Natural killer cell (primary cell): ENCODE results near the gene SLC1A7. TPM values are rescaled to one million over a fixed set of nuclear protein-coding genes. Genes with fewer than 3 reads are reported as not detected.

Source experiments
- ATAC-seq, 3 donors: fragments of 150-1000 bp in 2 of 3; fragments of 200-7000 bp in 1 of 3; cut with Tn5 transposase; 1 replicate in 1 of 3; 2 replicates in 2 of 3; pipeline ENCODE4 v1.10.0; 2021; ENCODE audit warnings: mild to moderate bottlenecking in 2 of 3, moderate library complexity in 2 of 3
- DNase-seq, 2 donors: peaks; one replicate each; pipeline versions ENCODE4 v3.0.0 to v3.0.0-alpha.2; 2013 to 2021; ENCODE audit warnings: mixed read lengths in 1 of 2
- H3K27ac ChIP-seq: one replicate; pipeline ENCODE4 v1.5.1; 2013; ENCODE audit warnings: mild to moderate bottlenecking, low read length
- H3K27me3 ChIP-seq: one replicate; pipeline ENCODE4 v1.6.1; 2013; ENCODE audit warnings: low read length; ENCODE audit not compliant: control insufficient read depth, insufficient read depth
- H3K36me3 ChIP-seq: one replicate; pipeline ENCODE4 v1.6.1; 2013; ENCODE audit warnings: low read length; ENCODE audit not compliant: control insufficient read depth, insufficient read depth
- H3K4me1 ChIP-seq: one replicate; pipeline ENCODE4 v1.6.1; 2013; ENCODE audit warnings: low read length; ENCODE audit not compliant: control insufficient read depth, insufficient read depth
- H3K4me3 ChIP-seq: one replicate; pipeline ENCODE4 v1.5.1; 2013; ENCODE audit warnings: low read length
- H3K9me3 ChIP-seq: one replicate; pipeline ENCODE4 v1.6.1; 2013; ENCODE audit warnings: low read length; ENCODE audit not compliant: control insufficient read depth, insufficient read depth
- H3K27ac Mint-ChIP-seq, 2 donors: one replicate each; pipeline ENCODE4 v1.8.0; 2022; ENCODE audit warnings: mild to moderate bottlenecking in 2 of 2, mixed read lengths in 2 of 2, moderate library complexity in 1 of 2
- H3K27me3 Mint-ChIP-seq, 2 donors: one replicate each; pipeline ENCODE4 v1.8.0; 2022; ENCODE audit warnings: low read depth in 2 of 2, mixed read lengths in 2 of 2
- H3K36me3 Mint-ChIP-seq: one replicate; pipeline ENCODE4 v1.8.0; 2022; ENCODE audit warnings: mixed read lengths
- H3K4me1 Mint-ChIP-seq, 2 donors: one replicate each; pipeline ENCODE4 v1.8.0; 2022; ENCODE audit warnings: mixed read lengths in 2 of 2
- H3K4me3 Mint-ChIP-seq: one replicate; pipeline ENCODE4 v1.8.0; 2022; ENCODE audit warnings: mild to moderate bottlenecking, moderate library complexity, mixed read lengths
- H3K9me3 Mint-ChIP-seq, 2 donors: one replicate each; pipeline ENCODE4 v1.8.0; 2022; ENCODE audit warnings: mixed read lengths in 2 of 2
- WGBS: methylation state at CpG from one replicate; pipeline ENCODE4 v1.1.7; 2013; ENCODE audit warnings: missing lambda C conversion rate; ENCODE audit not compliant: insufficient coverage; 5-methylcytosine and 5-hydroxymethylcytosine counted together
- intact Hi-C: fragments of 100-400 bp; cut with micrococcal nuclease; formaldehyde crosslinking; loops from one replicate; pipeline ENCODE4 v1.14.2; 2022
- total RNA-seq, 4 donors: library from RNA; stranded (reverse); fragments of 120-200 nt in 1 of 4; gene quantifications; one replicate each; pipeline versions ENCODE4 v1.2.3 to v1.2.4, GENCODE V29; 2013 to 2022
- TF ChIP-seq, protein P1 (sequence below): fragments of 200-600 bp; IDR thresholded peaks from one replicate; pipeline ENCODE4 v1.8.0; 2022; ENCODE audit warnings: antibody characterized with exemption

The SLC1A7 gene
- total RNA-seq, 3 donors from 2014 or later (not counting 1 experiment from before 2014, with no cell fraction given), result 16.0 to 23.9 (median 20.5) TPM

DNA sequence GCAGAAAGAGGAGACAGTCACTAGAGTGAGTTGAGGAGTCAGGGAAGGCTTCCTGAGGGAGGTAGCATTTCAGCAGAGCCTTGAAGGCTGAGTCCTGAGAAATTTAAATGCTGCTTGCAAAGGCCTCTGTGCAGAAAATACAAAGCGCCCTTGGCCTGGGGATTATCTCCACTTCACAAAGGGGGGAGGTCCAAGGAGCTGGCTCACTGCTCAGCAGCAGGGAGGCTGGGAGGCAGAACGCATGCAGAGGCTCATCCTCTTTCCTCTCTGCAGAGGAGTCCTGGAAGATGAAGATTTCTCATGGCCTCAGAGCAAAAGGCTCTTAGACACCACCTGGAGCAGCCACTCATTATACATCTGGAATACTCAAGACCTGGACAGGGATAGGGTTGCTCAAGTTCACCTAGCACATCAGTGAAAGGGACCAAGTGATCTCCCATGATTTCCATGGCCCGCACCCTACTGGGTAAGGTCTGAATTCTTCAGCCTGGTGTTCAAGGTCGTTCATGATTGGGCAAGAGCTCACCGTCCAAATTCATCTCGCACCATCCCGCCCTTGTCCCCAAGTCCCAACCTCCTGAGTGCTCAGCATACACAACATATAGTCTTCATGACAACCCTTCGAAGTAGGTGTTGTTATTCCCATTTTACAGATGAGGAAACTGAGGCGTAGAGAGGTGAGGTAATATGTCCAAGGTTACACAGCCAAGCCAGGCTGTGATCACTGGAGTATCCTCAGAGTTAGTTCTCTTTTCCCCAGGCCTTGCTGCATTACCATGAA lies 9.0 kb downstream of the SLC1A7 start:
- ATAC-seq, result no peak
- Histone ChIP-seq H3K27ac (peak overlapping the region; percentile 73), H3K4me1 (peaks cover 78% of the 10 kb centered on the region), H3K9me3 (peaks cover 4% of the 10 kb centered on the region), H3K4me3 (no peak overlapping the region), H3K27me3 (no peaks in the 10 kb centered on the region), H3K36me3 (no peaks in the 10 kb centered on the region)
- Mint-ChIP-seq H3K4me3 (no peak overlapping the region), H3K9me3 (peaks cover 3 to 7% of the 10 kb centered on the region in 2 donors), H3K4me1 (peaks cover 37 to 59% of the 10 kb centered on the region in 2 donors), H3K36me3 (peaks cover 9% of the 10 kb centered on the region), H3K27me3 (peaks cover 0 to 2% of the 10 kb centered on the region in 2 donors), H3K27ac (peak overlapping the region; percentile 83 to 84)
- intact Hi-C loops, result loop anchor here (2.0 kb wide), 1 partner anchor 49 kb away; no protein-coding TSS in a partner anchor
- TF ChIP-seq, protein P1, sequence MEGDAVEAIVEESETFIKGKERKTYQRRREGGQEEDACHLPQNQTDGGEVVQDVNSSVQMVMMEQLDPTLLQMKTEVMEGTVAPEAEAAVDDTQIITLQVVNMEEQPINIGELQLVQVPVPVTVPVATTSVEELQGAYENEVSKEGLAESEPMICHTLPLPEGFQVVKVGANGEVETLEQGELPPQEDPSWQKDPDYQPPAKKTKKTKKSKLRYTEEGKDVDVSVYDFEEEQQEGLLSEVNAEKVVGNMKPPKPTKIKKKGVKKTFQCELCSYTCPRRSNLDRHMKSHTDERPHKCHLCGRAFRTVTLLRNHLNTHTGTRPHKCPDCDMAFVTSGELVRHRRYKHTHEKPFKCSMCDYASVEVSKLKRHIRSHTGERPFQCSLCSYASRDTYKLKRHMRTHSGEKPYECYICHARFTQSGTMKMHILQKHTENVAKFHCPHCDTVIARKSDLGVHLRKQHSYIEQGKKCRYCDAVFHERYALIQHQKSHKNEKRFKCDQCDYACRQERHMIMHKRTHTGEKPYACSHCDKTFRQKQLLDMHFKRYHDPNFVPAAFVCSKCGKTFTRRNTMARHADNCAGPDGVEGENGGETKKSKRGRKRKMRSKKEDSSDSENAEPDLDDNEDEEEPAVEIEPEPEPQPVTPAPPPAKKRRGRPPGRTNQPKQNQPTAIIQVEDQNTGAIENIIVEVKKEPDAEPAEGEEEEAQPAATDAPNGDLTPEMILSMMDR, result no peak
- WGBS, result 87% methylated on average over 7 of the region's 9 CpGs
- no peak for DNase-seq

DNA sequence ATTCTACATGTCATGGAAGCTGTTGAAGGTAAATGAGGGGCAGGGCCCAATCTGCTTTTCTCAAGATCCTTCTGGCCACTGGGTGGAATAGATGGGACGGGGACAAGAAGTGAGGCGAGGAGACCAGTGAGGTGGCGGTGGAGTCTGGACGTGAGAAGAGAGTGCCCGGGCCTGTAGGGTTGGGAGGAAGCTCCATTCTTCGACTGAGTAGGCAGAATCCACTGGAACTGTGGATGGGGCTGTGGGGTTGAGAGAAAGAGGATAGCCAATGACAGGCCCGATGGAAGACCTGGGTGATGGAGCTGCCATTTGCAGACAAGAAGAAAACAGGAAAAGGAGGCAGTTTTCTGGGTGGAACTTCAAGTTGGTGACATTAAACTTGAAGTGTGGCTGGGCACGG lies 10.3 kb downstream of the SLC1A7 start:
- no peaks in the 10 kb centered on the region for H3K27me3 ChIP-seq
- 93% methylated on average over 8 of the region's 8 CpGs for WGBS
- H3K4me3 ChIP-seq, result no peak overlapping the region
- H3K36me3 ChIP-seq, result no peaks in the 10 kb centered on the region
- ATAC-seq (no peak), DNase-seq (no peak)
- TF ChIP-seq, protein P1, result no peak
- H3K27me3 Mint-ChIP-seq, result peaks cover 0 to 2% of the 10 kb centered on the region in 2 donors
- no peaks in the 10 kb centered on the region for H3K9me3 ChIP-seq
- peaks cover 36 to 59% of the 10 kb centered on the region in 2 donors for H3K4me1 Mint-ChIP-seq
- H3K9me3 Mint-ChIP-seq, result no peaks in the 10 kb centered on the region
- H3K4me3 Mint-ChIP-seq, result peak overlapping the region; percentile 33
- H3K27ac ChIP-seq, result peak overlapping the region; percentile 73
- no peaks in the 10 kb centered on the region for H3K36me3 Mint-ChIP-seq
- intact Hi-C loops, result no loop called here
- peak overlapping the region; percentile 83 to 84 for H3K27ac Mint-ChIP-seq
- H3K4me1 ChIP-seq, result peaks cover 91% of the 10 kb centered on the region

DNA sequence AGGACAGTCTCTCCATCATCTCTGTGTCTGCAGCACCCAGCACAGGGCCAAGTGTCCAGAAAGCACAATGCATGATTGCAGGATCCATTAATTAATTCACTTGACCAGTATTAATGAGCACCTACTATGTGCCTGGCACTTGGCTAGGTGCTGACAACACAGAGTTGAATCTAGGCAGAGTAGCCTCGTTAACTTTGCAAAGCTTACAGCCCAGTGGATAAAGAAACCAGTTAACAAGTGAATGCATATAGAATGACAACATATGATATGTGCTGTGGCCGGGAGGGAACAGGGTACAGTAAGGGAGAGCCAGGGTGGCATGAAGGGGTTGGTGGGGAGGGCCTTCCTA lies 10.9 kb downstream of the SLC1A7 start:
- Histone ChIP-seq H3K36me3 (no peaks in the 10 kb centered on the region), H3K9me3 (no peaks in the 10 kb centered on the region), H3K27me3 (no peaks in the 10 kb centered on the region), H3K4me1 (peaks cover 91% of the 10 kb centered on the region), H3K27ac (no peak overlapping the region), H3K4me3 (no peak overlapping the region)
- no peak for DNase-seq
- Mint-ChIP-seq H3K4me3 (no peak overlapping the region), H3K27me3 (peaks cover 0 to 2% of the 10 kb centered on the region in 2 donors), H3K27ac (peak overlapping the region; percentile 83 to 84), H3K36me3 (no peaks in the 10 kb centered on the region), H3K9me3 (no peaks in the 10 kb centered on the region), H3K4me1 (peaks cover 38 to 59% of the 10 kb centered on the region in 2 donors)
- 81% methylated on average over 2 of the region's 2 CpGs for WGBS
- ATAC-seq, result no peak
- TF ChIP-seq, protein P1, result no peak
- intact Hi-C loops, result no loop called here
